WTC11 (cell line): ENCODE measurements around the gene CAB39. TPM values are rescaled to one million over a fixed set of nuclear protein-coding genes. Genes with fewer than 3 reads are reported as not detected.

Experiments
- ATAC-seq: fragments of 200-7000 bp; cut with Tn5 transposase; 2 replicates; pipeline ENCODE4 v1.10.0; 2021; ENCODE audit warnings: mild to moderate bottlenecking, moderate library complexity
- CTCF ChIA-PET: fragments of 300-600 bp; sonication (Branson Sonifier 250); formaldehyde crosslinking; loops from one replicate; lab custom pipeline; 2021; ENCODE audit warnings: antibody characterized with exemption; lab: Charles Lee
- POLR2A ChIA-PET: fragments of 350-600 bp; sonication (Branson Sonifier 250); formaldehyde crosslinking; loops from one replicate; lab custom pipeline; 2021; ENCODE audit warnings: antibody characterized with exemption; lab: Charles Lee
- DNase-seq: peaks from one replicate; pipeline ENCODE4 v3.0.0; 2021; ENCODE audit warnings: low spot score
- H3K27ac Mint-ChIP-seq: 2 replicates; pipeline ENCODE4 v1.8.0; 2021; ENCODE audit warnings: mixed read lengths
- H3K27me3 Mint-ChIP-seq: 2 replicates; pipeline ENCODE4 v1.8.0; 2021; ENCODE audit warnings: low read depth, mild to moderate bottlenecking, moderate library complexity, mixed read lengths
- H3K36me3 Mint-ChIP-seq: 2 replicates; pipeline ENCODE4 v1.8.0; 2021; ENCODE audit warnings: mixed read lengths
- H3K4me1 Mint-ChIP-seq: 2 replicates; pipeline ENCODE4 v1.8.0; 2022; ENCODE audit warnings: mixed read lengths
- H3K4me3 Mint-ChIP-seq: 2 replicates; pipeline ENCODE4 v1.8.0; 2021; ENCODE audit warnings: mild to moderate bottlenecking, moderate library complexity, mixed read lengths
- H3K9me3 Mint-ChIP-seq: 2 replicates; pipeline ENCODE4 v1.8.0; 2021; ENCODE audit warnings: mixed read lengths
- CREM ChIP-seq: sonication (generic); formaldehyde crosslinking; IDR thresholded peaks from 2 replicates; pipeline ENCODE4 v1.8.1; 2022; ENCODE audit warnings: mild to moderate bottlenecking, missing genetic modification reagents, moderate library complexity
- ELF4 ChIP-seq: sonication (generic); formaldehyde crosslinking; IDR thresholded peaks from 2 replicates; pipeline ENCODE4 v1.8.1; 2022; ENCODE audit warnings: low read depth, mild to moderate bottlenecking, moderate library complexity, missing genetic modification reagents
- EMX1 ChIP-seq: fragments of 250-450 bp; sonication (Bioruptor Pico); IDR thresholded peaks from 2 replicates; pipeline ENCODE4 v1.8.0; 2021; ENCODE audit warnings: mild to moderate bottlenecking
- IRF2 ChIP-seq: sonication (generic); formaldehyde crosslinking; IDR thresholded peaks from 2 replicates; pipeline ENCODE4 v1.8.0; 2022; ENCODE audit warnings: low read depth, missing genetic modification reagents, borderline replicate concordance
- JAZF1 ChIP-seq: fragments of 250-450 bp; sonication (Bioruptor Pico); IDR thresholded peaks from 2 replicates; pipeline ENCODE4 v1.9.0; 2021; ENCODE audit warnings: moderate library complexity, mild to moderate bottlenecking, inconsistent platforms
- NR2C2 ChIP-seq: sonication (generic); formaldehyde crosslinking; IDR thresholded peaks from 2 replicates; pipeline ENCODE4 v1.8.0; 2022; ENCODE audit warnings: mild to moderate bottlenecking, missing genetic modification reagents
- NR3C1 ChIP-seq: sonication (generic); formaldehyde crosslinking; conservative IDR thresholded peaks from 2 replicates; pipeline ENCODE4 v1.8.1; 2023; ENCODE audit warnings: low read depth, mild to moderate bottlenecking, missing genetic modification reagents
- PRRX2 ChIP-seq: fragments of 250-450 bp; sonication (Bioruptor Pico); IDR thresholded peaks from 2 replicates; pipeline ENCODE4 v1.8.0; 2021; ENCODE audit warnings: mild to moderate bottlenecking
- SMAD3 ChIP-seq: sonication (generic); formaldehyde crosslinking; IDR thresholded peaks from 2 replicates; pipeline ENCODE4 v1.8.0; 2022; ENCODE audit warnings: missing genetic modification reagents, mild to moderate bottlenecking, borderline replicate concordance
- TP53 ChIP-seq: sonication (generic); formaldehyde crosslinking; IDR thresholded peaks from 2 replicates; pipeline ENCODE4 v1.8.1; 2023; ENCODE audit warnings: mild to moderate bottlenecking, missing genetic modification reagents
- ZNF263 ChIP-seq: sonication (generic); formaldehyde crosslinking; IDR thresholded peaks from 2 replicates; pipeline ENCODE4 v1.8.1; 2022; ENCODE audit warnings: low read depth, mild to moderate bottlenecking, moderate library complexity, missing genetic modification reagents
- total RNA-seq: library from RNA; stranded (reverse); gene quantifications from 3 replicates; pipeline ENCODE4 v1.2.3, GENCODE V29; 2021
- TF ChIP-seq, protein P1 (sequence below): fragments of 250-450 bp; sonication (Bioruptor Pico); IDR thresholded peaks from 2 replicates; pipeline ENCODE4 v1.9.0; 2021; ENCODE audit warnings: mild to moderate bottlenecking
- TF ChIP-seq, protein P2 (sequence below): sonication (generic); formaldehyde crosslinking; IDR thresholded peaks from 2 replicates; pipeline ENCODE4 v1.8.1; 2023; ENCODE audit warnings: mild to moderate bottlenecking, missing genetic modification reagents, borderline replicate concordance
- TF ChIP-seq, protein P3 (sequence below): sonication (generic); formaldehyde crosslinking; IDR thresholded peaks from 2 replicates; pipeline ENCODE4 v1.8.1; 2023; ENCODE audit warnings: mild to moderate bottlenecking, moderate library complexity, missing genetic modification reagents
- TF ChIP-seq, protein P4 (sequence below): sonication (generic); formaldehyde crosslinking; IDR thresholded peaks from 2 replicates; pipeline ENCODE4 v1.8.1; 2023; ENCODE audit warnings: mild to moderate bottlenecking, missing genetic modification reagents, moderate library complexity
- TF ChIP-seq, protein P5 (sequence below): fragments of 250-450 bp; sonication (Bioruptor Pico); IDR thresholded peaks from 2 replicates; pipeline ENCODE4 v1.9.0; 2021; ENCODE audit warnings: mild to moderate bottlenecking
- TF ChIP-seq, protein P6 (sequence below): fragments of 200-600 bp; IDR thresholded peaks from 2 replicates; pipeline ENCODE4 v1.8.0; 2022; ENCODE audit warnings: antibody characterized with exemption

Gene CAB39
- total RNA-seq, 1 experiment from 2014 or later = 36.9 TPM

DNA sequence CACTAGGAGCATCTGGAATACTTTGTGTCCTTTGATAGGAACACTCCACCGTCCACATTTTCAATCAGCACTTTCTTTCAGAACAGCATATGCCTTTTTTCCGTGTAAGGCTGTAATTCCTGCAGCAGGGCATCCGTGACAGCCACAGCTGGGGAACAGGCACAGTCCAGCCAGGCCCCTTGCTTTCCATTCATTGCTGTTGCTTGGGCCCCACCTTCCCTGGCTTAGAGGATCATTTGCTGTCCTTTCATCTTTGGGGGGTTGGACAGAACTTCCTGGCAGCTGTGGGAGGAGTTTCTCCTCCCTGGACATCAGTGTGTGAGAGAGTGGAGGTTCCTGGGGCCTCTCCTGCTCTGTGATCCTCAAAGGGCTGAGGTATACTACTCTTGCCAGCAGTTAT is 102.4 kb downstream of the CAB39 start:
- Mint-ChIP-seq H3K27me3 (no peaks in the 10 kb centered on the region), H3K4me1 (no peaks in the 10 kb centered on the region), H3K9me3 (no peaks in the 10 kb centered on the region), H3K36me3 (peaks cover 23% of the 10 kb centered on the region), H3K4me3 (no peak overlapping the region), H3K27ac (no peak overlapping the region)
- TF ChIP-seq, protein P1, sequence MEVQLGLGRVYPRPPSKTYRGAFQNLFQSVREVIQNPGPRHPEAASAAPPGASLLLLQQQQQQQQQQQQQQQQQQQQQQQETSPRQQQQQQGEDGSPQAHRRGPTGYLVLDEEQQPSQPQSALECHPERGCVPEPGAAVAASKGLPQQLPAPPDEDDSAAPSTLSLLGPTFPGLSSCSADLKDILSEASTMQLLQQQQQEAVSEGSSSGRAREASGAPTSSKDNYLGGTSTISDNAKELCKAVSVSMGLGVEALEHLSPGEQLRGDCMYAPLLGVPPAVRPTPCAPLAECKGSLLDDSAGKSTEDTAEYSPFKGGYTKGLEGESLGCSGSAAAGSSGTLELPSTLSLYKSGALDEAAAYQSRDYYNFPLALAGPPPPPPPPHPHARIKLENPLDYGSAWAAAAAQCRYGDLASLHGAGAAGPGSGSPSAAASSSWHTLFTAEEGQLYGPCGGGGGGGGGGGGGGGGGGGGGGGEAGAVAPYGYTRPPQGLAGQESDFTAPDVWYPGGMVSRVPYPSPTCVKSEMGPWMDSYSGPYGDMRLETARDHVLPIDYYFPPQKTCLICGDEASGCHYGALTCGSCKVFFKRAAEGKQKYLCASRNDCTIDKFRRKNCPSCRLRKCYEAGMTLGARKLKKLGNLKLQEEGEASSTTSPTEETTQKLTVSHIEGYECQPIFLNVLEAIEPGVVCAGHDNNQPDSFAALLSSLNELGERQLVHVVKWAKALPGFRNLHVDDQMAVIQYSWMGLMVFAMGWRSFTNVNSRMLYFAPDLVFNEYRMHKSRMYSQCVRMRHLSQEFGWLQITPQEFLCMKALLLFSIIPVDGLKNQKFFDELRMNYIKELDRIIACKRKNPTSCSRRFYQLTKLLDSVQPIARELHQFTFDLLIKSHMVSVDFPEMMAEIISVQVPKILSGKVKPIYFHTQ = no peak
- TF ChIP-seq, protein P2, sequence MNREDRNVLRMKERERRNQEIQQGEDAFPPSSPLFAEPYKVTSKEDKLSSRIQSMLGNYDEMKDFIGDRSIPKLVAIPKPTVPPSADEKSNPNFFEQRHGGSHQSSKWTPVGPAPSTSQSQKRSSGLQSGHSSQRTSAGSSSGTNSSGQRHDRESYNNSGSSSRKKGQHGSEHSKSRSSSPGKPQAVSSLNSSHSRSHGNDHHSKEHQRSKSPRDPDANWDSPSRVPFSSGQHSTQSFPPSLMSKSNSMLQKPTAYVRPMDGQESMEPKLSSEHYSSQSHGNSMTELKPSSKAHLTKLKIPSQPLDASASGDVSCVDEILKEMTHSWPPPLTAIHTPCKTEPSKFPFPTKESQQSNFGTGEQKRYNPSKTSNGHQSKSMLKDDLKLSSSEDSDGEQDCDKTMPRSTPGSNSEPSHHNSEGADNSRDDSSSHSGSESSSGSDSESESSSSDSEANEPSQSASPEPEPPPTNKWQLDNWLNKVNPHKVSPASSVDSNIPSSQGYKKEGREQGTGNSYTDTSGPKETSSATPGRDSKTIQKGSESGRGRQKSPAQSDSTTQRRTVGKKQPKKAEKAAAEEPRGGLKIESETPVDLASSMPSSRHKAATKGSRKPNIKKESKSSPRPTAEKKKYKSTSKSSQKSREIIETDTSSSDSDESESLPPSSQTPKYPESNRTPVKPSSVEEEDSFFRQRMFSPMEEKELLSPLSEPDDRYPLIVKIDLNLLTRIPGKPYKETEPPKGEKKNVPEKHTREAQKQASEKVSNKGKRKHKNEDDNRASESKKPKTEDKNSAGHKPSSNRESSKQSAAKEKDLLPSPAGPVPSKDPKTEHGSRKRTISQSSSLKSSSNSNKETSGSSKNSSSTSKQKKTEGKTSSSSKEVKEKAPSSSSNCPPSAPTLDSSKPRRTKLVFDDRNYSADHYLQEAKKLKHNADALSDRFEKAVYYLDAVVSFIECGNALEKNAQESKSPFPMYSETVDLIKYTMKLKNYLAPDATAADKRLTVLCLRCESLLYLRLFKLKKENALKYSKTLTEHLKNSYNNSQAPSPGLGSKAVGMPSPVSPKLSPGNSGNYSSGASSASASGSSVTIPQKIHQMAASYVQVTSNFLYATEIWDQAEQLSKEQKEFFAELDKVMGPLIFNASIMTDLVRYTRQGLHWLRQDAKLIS (CRISPR knock-in tag) = no peak
- TF ChIP-seq, protein P3, sequence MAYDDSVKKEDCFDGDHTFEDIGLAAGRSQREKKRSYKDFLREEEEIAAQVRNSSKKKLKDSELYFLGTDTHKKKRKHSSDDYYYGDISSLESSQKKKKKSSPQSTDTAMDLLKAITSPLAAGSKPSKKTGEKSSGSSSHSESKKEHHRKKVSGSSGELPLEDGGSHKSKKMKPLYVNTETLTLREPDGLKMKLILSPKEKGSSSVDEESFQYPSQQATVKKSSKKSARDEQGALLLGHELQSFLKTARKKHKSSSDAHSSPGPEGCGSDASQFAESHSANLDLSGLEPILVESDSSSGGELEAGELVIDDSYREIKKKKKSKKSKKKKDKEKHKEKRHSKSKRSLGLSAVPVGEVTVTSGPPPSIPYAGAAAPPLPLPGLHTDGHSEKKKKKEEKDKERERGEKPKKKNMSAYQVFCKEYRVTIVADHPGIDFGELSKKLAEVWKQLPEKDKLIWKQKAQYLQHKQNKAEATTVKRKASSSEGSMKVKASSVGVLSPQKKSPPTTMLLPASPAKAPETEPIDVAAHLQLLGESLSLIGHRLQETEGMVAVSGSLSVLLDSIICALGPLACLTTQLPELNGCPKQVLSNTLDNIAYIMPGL (CRISPR knock-in tag) = no peak
- TF ChIP-seq TP53 (no peak), NR3C1 (CRISPR knock-in tag) (no peak), ZNF263 (no peak), IRF2 (CRISPR knock-in tag) (no peak), EMX1 (CRISPR knock-in tag) (no peak), SMAD3 (CRISPR knock-in tag) (no peak), ELF4 (CRISPR knock-in tag) (no peak), PRRX2 (CRISPR knock-in tag) (no peak), CREM (CRISPR knock-in tag) (no peak), JAZF1 (no peak), NR2C2 (CRISPR knock-in tag) (no peak)
- TF ChIP-seq, protein P4, sequence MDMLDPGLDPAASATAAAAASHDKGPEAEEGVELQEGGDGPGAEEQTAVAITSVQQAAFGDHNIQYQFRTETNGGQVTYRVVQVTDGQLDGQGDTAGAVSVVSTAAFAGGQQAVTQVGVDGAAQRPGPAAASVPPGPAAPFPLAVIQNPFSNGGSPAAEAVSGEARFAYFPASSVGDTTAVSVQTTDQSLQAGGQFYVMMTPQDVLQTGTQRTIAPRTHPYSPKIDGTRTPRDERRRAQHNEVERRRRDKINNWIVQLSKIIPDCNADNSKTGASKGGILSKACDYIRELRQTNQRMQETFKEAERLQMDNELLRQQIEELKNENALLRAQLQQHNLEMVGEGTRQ (CRISPR knock-in tag) = no peak
- TF ChIP-seq, protein P5, sequence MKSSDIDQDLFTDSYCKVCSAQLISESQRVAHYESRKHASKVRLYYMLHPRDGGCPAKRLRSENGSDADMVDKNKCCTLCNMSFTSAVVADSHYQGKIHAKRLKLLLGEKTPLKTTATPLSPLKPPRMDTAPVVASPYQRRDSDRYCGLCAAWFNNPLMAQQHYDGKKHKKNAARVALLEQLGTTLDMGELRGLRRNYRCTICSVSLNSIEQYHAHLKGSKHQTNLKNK (CRISPR knock-in tag) = no peak
- TF ChIP-seq, protein P6, sequence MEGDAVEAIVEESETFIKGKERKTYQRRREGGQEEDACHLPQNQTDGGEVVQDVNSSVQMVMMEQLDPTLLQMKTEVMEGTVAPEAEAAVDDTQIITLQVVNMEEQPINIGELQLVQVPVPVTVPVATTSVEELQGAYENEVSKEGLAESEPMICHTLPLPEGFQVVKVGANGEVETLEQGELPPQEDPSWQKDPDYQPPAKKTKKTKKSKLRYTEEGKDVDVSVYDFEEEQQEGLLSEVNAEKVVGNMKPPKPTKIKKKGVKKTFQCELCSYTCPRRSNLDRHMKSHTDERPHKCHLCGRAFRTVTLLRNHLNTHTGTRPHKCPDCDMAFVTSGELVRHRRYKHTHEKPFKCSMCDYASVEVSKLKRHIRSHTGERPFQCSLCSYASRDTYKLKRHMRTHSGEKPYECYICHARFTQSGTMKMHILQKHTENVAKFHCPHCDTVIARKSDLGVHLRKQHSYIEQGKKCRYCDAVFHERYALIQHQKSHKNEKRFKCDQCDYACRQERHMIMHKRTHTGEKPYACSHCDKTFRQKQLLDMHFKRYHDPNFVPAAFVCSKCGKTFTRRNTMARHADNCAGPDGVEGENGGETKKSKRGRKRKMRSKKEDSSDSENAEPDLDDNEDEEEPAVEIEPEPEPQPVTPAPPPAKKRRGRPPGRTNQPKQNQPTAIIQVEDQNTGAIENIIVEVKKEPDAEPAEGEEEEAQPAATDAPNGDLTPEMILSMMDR = no peak
- CTCF ChIA-PET = interaction anchor here (4.9 kb wide), 1 partner anchor 9 kb away, joined by 17 read pairs; no protein-coding TSS in a partner anchor
- POLR2A ChIA-PET = no interaction called here
- DNase-seq (no peak), ATAC-seq (no peak)
